ENCODE measurements around the gene TMEM131.

The TMEM131 gene

GRCh38 chr2:97726261-97727064 is 269.3 kb downstream of the TMEM131 start:
- no peak overlapping the region for H3K27ac ChIP-seq
- TF ChIP-seq CTCF (conservative IDR thresholded peaks at IDR 0.05) (no peak), ZFX (IDR thresholded peaks at IDR 0.05) (no peak)

GRCh38 chr2:97724946-97725688 is 270.6 kb downstream of the TMEM131 start:
- no peak for TF ChIP-seq ZFX (IDR thresholded peaks at IDR 0.05)
- TF ChIP-seq CTCF (conservative IDR thresholded peaks at IDR 0.05), result no peak
- no peak overlapping the region for H3K27ac ChIP-seq

- no peak for TF ChIP-seq ZFX (IDR thresholded peaks at IDR 0.05)
These were observed 271.2 kb downstream of the TMEM131 start for GRCh38 chr2:97724501-97724900.

GRCh38 chr2:97724073-97724410 is 271.7 kb downstream of the TMEM131 start:
- no peak overlapping the region for H3K27ac ChIP-seq
- no peak for TF ChIP-seq ZFX (IDR thresholded peaks at IDR 0.05)
- TF ChIP-seq CTCF (conservative IDR thresholded peaks at IDR 0.05), result no peak

More at GRCh38 chr2:97724501-97724900, 271.2 kb downstream of the TMEM131 start:
- H3K27ac ChIP-seq, result no peak overlapping the region

GRCh38 chr2:97723156-97724072 is 272.3 kb downstream of the TMEM131 start:
- TF ChIP-seq ZFX (IDR thresholded peaks at IDR 0.05) (no peak), CTCF (conservative IDR thresholded peaks at IDR 0.05) (no peak)
- no peak overlapping the region for H3K27ac ChIP-seq

GRCh38 chr2:97722227-97722626 is 273.5 kb downstream of the TMEM131 start:
- TF ChIP-seq CTCF (conservative IDR thresholded peaks at IDR 0.05) (no peak), ZFX (IDR thresholded peaks at IDR 0.05) (no peak)
- H3K27ac ChIP-seq, result no peak overlapping the region

GRCh38 chr2:97720746-97721145 is 275.0 kb downstream of the TMEM131 start:
- no peak for TF ChIP-seq ZFX (IDR thresholded peaks at IDR 0.05)
- TF ChIP-seq CTCF (conservative IDR thresholded peaks at IDR 0.05), result no peak
- no peak overlapping the region for H3K27ac ChIP-seq
